ENCODE measurements around the gene C2CD4D.
"Not testable (repeated sequence)": the region's sequence is repeated elsewhere in the genome, so short reads cannot be mapped to it uniquely, and the experiment has no call there.

C2CD4D gene

GRCh38 chr1:151858030-151858746, 18.6 kb upstream of the C2CD4D start:
- no peak for DNase-seq

GRCh38 chr1:151855933-151856332, 16.3 kb upstream of the C2CD4D start:
- no peak for DNase-seq

DNA sequence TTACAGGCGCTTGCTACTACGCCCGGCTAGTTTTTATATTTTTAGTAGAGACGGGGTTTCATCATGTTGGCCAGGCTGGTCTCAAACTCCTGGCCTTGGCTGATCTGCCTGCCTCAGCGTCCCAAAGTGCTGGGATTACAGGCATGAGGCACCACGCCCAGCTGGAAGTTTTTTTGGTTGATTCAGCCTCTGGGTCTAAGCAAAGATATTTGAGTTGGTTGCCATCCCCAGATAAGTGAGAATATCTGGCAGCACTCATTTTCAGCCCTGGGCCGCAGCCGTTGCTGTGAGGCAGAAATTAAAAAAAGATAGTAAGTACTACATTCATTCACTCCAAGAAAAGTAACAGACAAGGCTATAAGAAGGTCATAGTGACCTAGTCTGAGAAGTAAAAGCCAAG, 15.9 kb upstream of the C2CD4D start:
- not testable (repeated sequence) for DNase-seq

DNA sequence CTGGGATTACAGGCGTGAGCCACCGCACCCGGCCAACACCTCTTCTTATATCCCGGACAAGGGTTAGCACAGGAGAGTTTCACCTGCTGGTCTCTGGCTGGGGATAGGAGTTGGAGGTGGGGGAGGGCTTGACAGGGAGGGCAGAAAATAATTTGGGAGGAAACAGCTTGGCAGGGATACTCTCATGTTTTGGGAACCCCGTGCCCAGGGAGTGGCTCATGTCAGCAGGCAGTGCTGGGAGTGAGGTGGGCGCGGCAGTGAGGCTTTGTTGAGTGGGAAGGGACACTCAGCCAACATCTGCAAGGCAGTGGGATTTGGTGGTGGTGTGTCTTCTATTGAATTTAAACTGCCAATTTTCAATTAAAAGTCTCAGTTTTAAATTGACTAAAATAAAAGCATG, 15.0 kb upstream of the C2CD4D start:
- DNase-seq: no peak

DNA sequence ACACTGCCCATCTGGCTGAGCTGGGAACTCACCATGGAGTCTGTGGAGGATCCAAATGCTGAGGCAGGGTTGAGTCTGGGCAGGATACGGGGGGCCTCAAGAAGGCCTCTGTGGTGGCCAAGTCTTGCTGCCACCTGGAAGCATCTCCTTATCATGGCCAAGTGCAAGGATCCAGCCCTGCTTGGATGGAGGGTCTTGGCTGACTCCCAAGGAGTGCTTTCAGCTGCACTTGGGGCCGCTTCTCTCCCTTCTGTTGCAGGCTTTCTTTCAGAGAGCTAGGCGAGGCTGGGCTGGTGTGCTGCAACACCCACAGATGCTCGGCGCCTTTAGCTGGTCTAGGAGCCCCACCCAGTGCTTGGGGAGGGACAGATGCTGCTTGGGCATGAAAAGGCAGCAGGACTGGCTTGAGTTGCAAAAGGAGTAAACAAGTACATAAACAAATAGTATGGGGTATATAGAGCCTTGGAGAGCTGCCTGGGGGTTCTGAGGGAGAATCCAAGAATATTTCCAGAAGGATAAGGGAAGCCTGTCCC, 13.9 kb upstream of the C2CD4D start, which contains the start of gene THEM5:
Gene THEM5, minus strand, starts transcription at position 302 of the 533 bp plus-strand sequence. Its CDS starts 147 bp downstream, at position 155.
- DNase-seq: no peak

DNA sequence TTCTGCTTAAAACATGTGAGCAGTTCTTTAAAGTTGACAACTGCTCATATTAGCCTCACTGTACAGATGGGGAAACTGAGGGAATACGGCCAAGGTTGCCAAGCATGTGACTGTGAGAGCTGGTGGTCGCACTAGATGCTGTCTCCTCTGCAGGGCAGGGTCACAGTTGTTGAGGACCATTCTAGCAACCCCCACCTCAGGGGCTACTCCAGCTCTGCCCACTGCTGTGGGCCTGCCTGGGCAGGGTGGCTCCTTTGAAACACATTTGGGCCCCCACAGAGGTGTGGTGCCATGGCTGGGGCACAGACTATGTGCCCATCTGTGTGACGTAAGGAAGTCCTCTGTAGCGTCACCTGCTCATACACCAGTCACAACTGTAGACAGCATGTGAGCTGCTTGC, 13.1 kb upstream of the C2CD4D start:
- DNase-seq: no peak

GRCh38 chr1:151851886-151852285, 12.3 kb upstream of the C2CD4D start:
- no peak for DNase-seq

DNA sequence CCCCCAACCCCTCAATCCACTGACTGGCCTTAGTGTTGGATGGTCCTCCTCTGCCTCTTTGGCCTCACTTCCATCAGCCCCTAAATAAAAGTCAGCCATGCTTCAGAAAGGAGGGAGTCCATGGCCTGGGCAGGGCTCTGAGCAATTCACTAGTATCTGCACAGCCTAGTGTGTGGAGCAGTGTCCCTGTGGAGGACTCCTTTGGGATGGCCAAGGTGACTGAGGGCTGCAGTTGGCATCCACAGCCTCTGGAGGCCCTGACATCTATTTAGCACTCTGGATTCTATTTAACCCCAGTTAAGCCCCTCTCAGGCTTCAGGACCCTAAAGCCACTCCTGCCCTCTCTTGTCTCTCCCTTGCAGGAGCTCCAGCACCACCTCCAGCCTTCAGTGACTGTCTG, 10.3 kb upstream of the C2CD4D start:
- DNase-seq: no peak

DNA sequence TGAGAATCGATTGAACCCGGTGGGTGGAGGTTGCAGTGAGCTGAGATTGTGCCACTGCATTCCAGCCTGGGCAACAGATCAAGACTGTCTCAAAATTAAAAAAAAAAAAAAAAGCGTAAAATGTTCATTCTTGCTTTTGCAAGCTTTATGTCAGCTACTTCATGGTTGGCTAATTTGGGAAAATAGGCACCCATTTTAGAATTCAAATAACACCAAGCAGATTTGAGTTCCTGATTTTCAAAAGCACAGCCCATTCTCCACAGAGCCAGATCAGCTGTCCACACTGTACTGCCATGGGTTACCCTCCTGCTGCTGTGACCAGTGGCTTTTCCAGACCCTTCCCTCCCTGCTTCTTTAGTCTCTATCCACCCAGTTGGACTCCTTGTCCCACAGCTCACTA, 9.5 kb upstream of the C2CD4D start:
- DNase-seq: no peak

DNA sequence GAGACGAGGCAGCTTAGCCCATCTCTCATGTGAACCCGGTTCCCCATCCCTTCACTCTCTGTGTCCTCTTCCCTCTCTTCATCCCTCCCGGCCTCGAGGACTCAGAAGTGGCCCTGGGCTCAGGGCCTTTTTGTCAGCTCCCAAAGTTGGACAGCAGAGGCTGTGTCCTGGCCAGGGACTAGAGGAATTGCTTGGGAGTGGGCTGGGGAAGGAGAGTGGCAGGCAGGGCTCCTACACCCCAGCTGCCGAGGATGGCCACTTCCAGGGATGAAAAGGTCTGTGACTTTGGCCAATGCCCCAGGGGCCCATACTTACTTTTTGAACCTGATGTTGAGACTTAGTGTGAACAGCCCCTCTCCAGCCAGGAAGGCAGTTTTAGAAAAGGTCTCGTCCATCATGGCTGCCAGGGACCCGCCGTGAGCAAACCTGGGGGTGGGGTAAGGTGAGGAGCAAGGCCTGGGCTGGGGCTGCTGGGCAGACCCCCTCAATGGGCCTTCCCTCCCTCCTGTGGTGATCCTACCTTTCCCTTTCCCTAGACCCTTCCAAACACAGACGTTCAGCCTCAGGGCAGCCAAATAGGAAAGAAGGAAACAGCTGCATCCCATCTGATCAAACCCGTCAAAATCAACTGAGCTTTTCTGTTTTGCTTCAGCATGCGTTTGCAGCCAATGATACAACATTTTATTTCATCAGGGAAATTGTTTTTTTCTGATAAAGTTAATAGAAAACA, 8.4 kb upstream of the C2CD4D start:
- DNase-seq: no peak

DNA sequence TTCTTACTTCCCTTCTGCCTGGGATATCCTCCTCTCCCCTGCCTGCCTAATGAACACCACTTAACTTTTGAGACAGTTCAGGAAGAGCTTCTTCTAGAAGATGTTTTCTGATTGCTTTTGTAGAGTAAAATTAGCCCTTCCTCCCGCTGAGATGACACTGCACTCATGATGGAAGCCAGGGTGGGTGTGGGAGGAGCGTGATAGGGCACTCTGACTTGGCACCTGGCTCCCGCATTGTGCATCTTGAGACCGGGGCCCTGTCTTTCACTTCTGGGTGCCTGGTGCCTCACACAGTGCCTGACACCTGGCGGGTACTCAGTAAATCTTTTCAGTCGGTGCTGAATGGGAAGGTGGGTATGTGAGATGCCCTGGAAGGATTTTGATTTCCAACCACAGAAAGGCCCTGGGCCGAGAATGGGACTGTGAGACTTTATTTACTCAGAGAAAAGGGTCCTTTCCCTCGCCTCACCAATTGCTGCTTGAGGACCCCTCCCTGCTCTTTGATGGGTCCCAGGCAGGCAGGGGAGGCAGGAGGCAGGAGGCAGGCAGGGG, 7.1 kb upstream of the C2CD4D start:
- DNase-seq: peak; percentile 62

DNA sequence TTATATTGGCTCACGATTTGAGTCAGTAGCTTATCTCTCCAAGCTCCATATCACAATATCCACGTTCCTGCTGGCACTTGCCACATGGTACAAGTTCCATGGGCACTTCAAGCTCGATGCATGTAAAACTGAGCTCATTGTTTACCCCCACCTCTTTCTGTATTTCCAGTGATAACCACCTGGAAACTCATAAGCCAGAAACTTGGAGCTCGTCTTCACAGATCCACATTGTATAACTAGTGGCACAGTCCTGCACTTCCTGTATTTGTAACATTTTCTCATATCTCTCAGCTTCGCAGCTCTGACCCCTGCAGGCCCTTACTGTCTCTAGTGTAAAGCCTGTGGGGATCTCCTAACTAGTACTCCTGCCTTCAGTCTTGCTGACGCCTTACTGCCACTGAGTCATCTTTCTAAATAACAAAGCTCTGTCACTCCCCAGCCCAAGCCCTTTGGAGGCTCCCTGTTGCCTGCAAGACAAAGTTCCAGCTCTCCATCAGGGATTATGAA, 6.5 kb upstream of the C2CD4D start:
- peak; percentile 60 for DNase-seq

DNA sequence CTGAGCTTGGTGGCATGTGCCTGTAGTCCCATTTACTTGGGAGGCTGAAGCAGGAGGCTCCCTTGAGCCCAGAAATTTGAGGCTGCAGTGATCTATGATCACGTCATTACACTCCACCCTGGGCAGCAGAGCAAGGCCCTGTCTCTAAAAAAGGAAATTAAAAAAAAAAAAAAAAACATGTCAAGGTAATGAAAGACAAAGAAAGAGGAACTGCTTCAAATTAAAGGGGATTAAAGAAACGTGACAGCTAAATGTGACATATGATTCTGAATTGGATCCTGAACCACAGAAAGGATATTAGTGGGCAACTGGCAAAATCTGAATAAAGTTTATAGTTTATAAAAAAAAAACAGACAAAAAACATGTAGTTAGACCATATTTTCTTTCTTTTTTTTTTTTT, 3.8 kb upstream of the C2CD4D start:
- no peak for DNase-seq

GRCh38 chr1:151841141-151841540, 1.5 kb upstream of the C2CD4D start:
- DNase-seq: no peak

- DNase-seq: no peak
These were observed 801 bp upstream of the C2CD4D start for GRCh38 chr1:151840421-151840820.

GRCh38 chr1:151839082-151839412, 573 bp downstream of the C2CD4D start:
- no peak for DNase-seq

GRCh38 chr1:151838222-151839081, 1.2 kb downstream of the C2CD4D start:
- peak; percentile 83 for DNase-seq

GRCh38 chr1:151837884-151838221, 1.8 kb downstream of the C2CD4D start:
- DNase-seq: peak; percentile 66

GRCh38 chr1:151837197-151837596, 2.4 kb downstream of the C2CD4D start:
- DNase-seq: peak; percentile 73

DNA sequence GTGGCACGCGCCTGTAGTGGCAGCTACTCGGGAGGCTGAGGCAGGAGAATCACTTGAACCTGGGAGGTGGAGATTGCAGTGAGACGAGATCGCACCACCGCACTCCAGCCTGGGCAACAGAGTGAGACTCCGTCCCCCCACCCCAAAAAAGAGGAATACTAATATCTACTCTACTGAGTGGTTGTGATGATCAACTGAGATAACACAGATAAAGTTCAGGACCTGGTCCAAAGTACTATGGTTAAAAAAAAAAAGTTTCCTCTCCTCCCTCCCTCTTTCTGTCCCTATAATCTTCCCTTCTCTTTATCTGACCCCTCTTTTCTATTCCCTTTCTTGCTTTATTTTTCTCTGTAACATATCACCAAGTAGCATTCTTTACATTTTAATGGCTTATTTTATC, 4.0 kb downstream of the C2CD4D start:
- no peak for DNase-seq

GRCh38 chr1:151834239-151834638, 5.4 kb downstream of the C2CD4D start:
- no peak for DNase-seq

- DNase-seq: no peak
These were observed 6.3 kb downstream of the C2CD4D start for GRCh38 chr1:151833172-151833900.
